Measurements from ENCODE around the gene NTN5. TPM values are rescaled to one million over a fixed set of nuclear protein-coding genes. Genes with fewer than 3 reads are reported as not detected.
A peak's percentile ranks its signal among the peaks of the same experiment; 100 is the strongest.

NTN5 gene
- total and polyA plus RNA-seq, 9 of the 15 experiments (the other 6 are each of a cell fraction or from before 2014, with no cell fraction given), result not detected

DNA sequence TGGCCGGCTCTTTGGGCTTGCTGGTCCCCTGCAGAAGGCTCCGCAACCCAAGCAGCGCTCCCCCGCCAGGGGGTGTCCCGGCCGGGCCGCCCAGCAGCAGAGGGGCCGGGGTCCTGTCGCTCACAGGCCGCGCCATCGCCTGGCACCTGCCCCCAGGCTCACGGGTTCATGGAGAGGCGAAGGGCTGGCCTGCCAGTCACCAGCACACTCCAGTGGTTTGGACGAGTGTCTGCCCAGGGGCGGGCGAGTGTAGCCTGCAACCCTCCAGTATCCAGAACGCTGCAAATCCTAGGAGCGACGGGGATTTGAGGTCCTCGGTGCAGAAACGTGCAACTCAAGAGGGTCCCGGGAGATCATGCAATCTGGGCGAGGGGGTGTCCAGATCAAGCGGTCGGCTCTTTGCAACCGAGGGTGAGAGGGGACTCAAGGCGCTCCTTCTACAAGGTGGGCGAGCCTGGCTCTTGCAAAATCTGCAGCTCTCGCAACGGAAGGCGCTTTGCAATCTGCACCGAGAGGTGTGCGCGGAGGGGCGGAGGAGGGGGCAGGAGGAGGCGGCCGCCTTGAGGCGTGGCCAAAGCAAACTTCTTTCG, 35.9 kb downstream of the NTN5 start, which contains the start of gene DBP (continued):
- TF ChIP-seq SOX6 (IDR thresholded peaks at IDR 0.05) (no peak), PPARD (CRISPR knock-in tag; IDR thresholded peaks at IDR 0.05) (no peak), RHOXF2B (CRISPR knock-in tag; conservative IDR thresholded peaks at IDR 0.05) (no peak), ZNF79 (CRISPR knock-in tag; IDR thresholded peaks at IDR 0.05; ENCODE audit: low read depth) (no peak), TEAD4 (IDR thresholded peaks at IDR 0.05; ENCODE audit: low read length) (no peak), TEAD4 (CRISPR knock-in tag; IDR thresholded peaks at IDR 0.05; ENCODE audit: borderline replicate concordance) (no peak; the same call in 1 of the 2 replicates), EHMT2 (IDR thresholded peaks at IDR 0.05) (no peak), TEAD1 (CRISPR knock-in tag; IDR thresholded peaks at IDR 0.05) (no peak; a peak in 1 of 4 replicates), ZNF76 (CRISPR knock-in tag; IDR thresholded peaks at IDR 0.05; ENCODE audit: borderline replicate concordance) (no peak), ZNF175 (CRISPR knock-in tag; IDR thresholded peaks at IDR 0.05; ENCODE audit: low read depth) (no peak), CEBPG (CRISPR knock-in tag; IDR thresholded peaks at IDR 0.05) (0 out of 2 replicates have a peak, but pooled peaks have one; percentile 1), CEBPG (tag; conservative IDR thresholded peaks at IDR 0.05 in 1 of 2, IDR thresholded peaks at IDR 0.05 in 1 of 2) (peak in 1 of 2 experiments; percentile 56; a peak in 2 of 4 replicates), FIP1L1 (IDR thresholded peaks at IDR 0.05; ENCODE audit: low read depth, low read length, poor library complexity, severe bottlenecking) (peak; percentile 14), KAT2B (IDR thresholded peaks at IDR 0.05; ENCODE audit: low read depth, low read length) (no peak)
- TF ChIP-seq, protein P1, sequence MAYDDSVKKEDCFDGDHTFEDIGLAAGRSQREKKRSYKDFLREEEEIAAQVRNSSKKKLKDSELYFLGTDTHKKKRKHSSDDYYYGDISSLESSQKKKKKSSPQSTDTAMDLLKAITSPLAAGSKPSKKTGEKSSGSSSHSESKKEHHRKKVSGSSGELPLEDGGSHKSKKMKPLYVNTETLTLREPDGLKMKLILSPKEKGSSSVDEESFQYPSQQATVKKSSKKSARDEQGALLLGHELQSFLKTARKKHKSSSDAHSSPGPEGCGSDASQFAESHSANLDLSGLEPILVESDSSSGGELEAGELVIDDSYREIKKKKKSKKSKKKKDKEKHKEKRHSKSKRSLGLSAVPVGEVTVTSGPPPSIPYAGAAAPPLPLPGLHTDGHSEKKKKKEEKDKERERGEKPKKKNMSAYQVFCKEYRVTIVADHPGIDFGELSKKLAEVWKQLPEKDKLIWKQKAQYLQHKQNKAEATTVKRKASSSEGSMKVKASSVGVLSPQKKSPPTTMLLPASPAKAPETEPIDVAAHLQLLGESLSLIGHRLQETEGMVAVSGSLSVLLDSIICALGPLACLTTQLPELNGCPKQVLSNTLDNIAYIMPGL (CRISPR knock-in tag; IDR thresholded peaks at IDR 0.05), result 0 out of 2 replicates have a peak, but pooled peaks have one; percentile 15
- TF ChIP-seq, protein P2, sequence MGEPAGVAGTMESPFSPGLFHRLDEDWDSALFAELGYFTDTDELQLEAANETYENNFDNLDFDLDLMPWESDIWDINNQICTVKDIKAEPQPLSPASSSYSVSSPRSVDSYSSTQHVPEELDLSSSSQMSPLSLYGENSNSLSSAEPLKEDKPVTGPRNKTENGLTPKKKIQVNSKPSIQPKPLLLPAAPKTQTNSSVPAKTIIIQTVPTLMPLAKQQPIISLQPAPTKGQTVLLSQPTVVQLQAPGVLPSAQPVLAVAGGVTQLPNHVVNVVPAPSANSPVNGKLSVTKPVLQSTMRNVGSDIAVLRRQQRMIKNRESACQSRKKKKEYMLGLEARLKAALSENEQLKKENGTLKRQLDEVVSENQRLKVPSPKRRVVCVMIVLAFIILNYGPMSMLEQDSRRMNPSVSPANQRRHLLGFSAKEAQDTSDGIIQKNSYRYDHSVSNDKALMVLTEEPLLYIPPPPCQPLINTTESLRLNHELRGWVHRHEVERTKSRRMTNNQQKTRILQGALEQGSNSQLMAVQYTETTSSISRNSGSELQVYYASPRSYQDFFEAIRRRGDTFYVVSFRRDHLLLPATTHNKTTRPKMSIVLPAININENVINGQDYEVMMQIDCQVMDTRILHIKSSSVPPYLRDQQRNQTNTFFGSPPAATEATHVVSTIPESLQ (CRISPR knock-in tag; IDR thresholded peaks at IDR 0.05), result no peak
- TF ChIP-seq, protein P3, sequence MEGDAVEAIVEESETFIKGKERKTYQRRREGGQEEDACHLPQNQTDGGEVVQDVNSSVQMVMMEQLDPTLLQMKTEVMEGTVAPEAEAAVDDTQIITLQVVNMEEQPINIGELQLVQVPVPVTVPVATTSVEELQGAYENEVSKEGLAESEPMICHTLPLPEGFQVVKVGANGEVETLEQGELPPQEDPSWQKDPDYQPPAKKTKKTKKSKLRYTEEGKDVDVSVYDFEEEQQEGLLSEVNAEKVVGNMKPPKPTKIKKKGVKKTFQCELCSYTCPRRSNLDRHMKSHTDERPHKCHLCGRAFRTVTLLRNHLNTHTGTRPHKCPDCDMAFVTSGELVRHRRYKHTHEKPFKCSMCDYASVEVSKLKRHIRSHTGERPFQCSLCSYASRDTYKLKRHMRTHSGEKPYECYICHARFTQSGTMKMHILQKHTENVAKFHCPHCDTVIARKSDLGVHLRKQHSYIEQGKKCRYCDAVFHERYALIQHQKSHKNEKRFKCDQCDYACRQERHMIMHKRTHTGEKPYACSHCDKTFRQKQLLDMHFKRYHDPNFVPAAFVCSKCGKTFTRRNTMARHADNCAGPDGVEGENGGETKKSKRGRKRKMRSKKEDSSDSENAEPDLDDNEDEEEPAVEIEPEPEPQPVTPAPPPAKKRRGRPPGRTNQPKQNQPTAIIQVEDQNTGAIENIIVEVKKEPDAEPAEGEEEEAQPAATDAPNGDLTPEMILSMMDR (IDR thresholded peaks at IDR 0.05 in 2 of 3, conservative IDR thresholded peaks at IDR 0.05 in 1 of 3; ENCODE audit: insufficient read depth in 2 of 3, low read depth in 1 of 3, low read length in 3 of 3), result peak in 2 of 3 experiments; percentile 18 to 34; a peak in 1 of 6 replicates
- TF ChIP-seq, protein P4, sequence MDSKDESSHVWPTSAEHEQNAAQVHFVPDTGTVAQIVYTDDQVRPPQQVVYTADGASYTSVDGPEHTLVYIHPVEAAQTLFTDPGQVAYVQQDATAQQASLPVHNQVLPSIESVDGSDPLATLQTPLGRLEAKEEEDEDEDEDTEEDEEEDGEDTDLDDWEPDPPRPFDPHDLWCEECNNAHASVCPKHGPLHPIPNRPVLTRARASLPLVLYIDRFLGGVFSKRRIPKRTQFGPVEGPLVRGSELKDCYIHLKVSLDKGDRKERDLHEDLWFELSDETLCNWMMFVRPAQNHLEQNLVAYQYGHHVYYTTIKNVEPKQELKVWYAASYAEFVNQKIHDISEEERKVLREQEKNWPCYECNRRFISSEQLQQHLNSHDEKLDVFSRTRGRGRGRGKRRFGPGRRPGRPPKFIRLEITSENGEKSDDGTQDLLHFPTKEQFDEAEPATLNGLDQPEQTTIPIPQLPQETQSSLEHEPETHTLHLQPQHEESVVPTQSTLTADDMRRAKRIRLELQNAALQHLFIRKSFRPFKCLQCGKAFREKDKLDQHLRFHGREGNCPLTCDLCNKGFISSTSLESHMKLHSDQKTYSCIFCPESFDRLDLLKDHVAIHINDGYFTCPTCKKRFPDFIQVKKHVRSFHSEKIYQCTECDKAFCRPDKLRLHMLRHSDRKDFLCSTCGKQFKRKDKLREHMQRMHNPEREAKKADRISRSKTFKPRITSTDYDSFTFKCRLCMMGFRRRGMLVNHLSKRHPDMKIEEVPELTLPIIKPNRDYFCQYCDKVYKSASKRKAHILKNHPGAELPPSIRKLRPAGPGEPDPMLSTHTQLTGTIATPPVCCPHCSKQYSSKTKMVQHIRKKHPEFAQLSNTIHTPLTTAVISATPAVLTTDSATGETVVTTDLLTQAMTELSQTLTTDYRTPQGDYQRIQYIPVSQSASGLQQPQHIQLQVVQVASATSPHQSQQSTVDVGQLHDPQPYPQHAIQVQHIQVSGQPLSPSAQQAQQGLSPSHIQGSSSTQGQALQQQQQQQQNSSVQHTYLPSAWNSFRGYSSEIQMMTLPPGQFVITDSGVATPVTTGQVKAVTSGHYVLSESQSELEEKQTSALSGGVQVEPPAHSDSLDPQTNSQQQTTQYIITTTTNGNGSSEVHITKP (IDR thresholded peaks at IDR 0.05; ENCODE audit: partially characterized antibody), result no peak
